Sciatic nerve (tissue), 2 donors: Measurements from ENCODE around the gene MAP4. TPM values are rescaled to one million over a fixed set of nuclear protein-coding genes. Genes with fewer than 3 reads are reported as not detected.

ENCODE experiments used
- ATAC-seq: fragments of 200-7000 bp; cut with Tn5 transposase; one replicate; pipeline ENCODE4 v1.9.1; 2020; ENCODE audit warnings: mild to moderate bottlenecking, moderate library complexity
- DNase-seq: peaks from one replicate; pipeline ENCODE4 v3.0.0-alpha.2; 2020; ENCODE audit warnings: low spot score
- intact Hi-C: fragments of 100-400 bp; cut with DNase I; formaldehyde crosslinking; loops from one replicate; pipeline ENCODE4 v1.14.2; 2022
- total RNA-seq: library from RNA; stranded (reverse); fragmentation: NEBNext Ultra II Directional; extraction: Animal tissue kit (Norgen Biotek cat#: 25700); gene quantifications from one replicate; pipeline ENCODE4 v1.2.1, GENCODE V29; 2021
- donor health status: DM: no; HTN: no; CAD: no.
- donor health status: DM: no; HTN: no; CAD: no.

Gene MAP4
- total RNA-seq, 1 donor from 2014 or later = 442 TPM

GRCh38 chr3:47874913-47875312 lies 141.3 kb downstream of the MAP4 start:
- no peak for DNase-seq
- intact Hi-C loops = no loop called here
- ATAC-seq = no peak

- intact Hi-C loops = no loop called here
- DNase-seq = no peak
Measured at GRCh38 chr3:47874438-47874837, 141.8 kb downstream of the MAP4 start.

GRCh38 chr3:47872916-47873315 lies 143.3 kb downstream of the MAP4 start:
- DNase-seq (no peak), ATAC-seq (no peak)
- intact Hi-C loops = no loop called here

More at GRCh38 chr3:47874438-47874837, 141.8 kb downstream of the MAP4 start:
- no peak for ATAC-seq

GRCh38 chr3:47871389-47871788 lies 144.8 kb downstream of the MAP4 start:
- ATAC-seq (no peak), DNase-seq (no peak)
- intact Hi-C loops = no loop called here

- ATAC-seq (no peak), DNase-seq (no peak)
- intact Hi-C loops = no loop called here
Measured at GRCh38 chr3:47870702-47871260, 145.4 kb downstream of the MAP4 start.

- intact Hi-C loops = no loop called here
- ATAC-seq (no peak), DNase-seq (no peak)
Measured at GRCh38 chr3:47870156-47870555, 146.1 kb downstream of the MAP4 start.

- ATAC-seq = no peak
- intact Hi-C loops = no loop called here
Measured at GRCh38 chr3:47868306-47868705, 147.9 kb downstream of the MAP4 start.

GRCh38 chr3:47867451-47868044 lies 148.7 kb downstream of the MAP4 start:
- no peak for ATAC-seq
- DNase-seq = no peak
- intact Hi-C loops = no loop called here

More at GRCh38 chr3:47868306-47868705, 147.9 kb downstream of the MAP4 start:
- DNase-seq = no peak

GRCh38 chr3:47865192-47865591 lies 151.0 kb downstream of the MAP4 start:
- intact Hi-C loops = no loop called here
- no peak for ATAC-seq
- DNase-seq = no peak

GRCh38 chr3:47863391-47864128 lies 152.7 kb downstream of the MAP4 start:
- intact Hi-C loops = no loop called here
- peak; percentile 34 for DNase-seq
- ATAC-seq = no peak

GRCh38 chr3:47859956-47860605 lies 156.1 kb downstream of the MAP4 start:
- peak; percentile 19 for DNase-seq
- intact Hi-C loops = no loop called here
- no peak for ATAC-seq

- no peak for ATAC-seq
- intact Hi-C loops = no loop called here
- DNase-seq = no peak
Measured at GRCh38 chr3:47857151-47857550, 159.1 kb downstream of the MAP4 start.

- intact Hi-C loops = no loop called here
- ATAC-seq = no peak
- no peak for DNase-seq
Measured at GRCh38 chr3:47856669-47857068, 159.5 kb downstream of the MAP4 start.

GRCh38 chr3:47855461-47856383 lies 160.5 kb downstream of the MAP4 start:
- ATAC-seq = peak; percentile 19
- intact Hi-C loops = no loop called here
- DNase-seq = no peak

- ATAC-seq = no peak
- no peak for DNase-seq
- intact Hi-C loops = no loop called here
Measured at GRCh38 chr3:47854720-47855455, 161.3 kb downstream of the MAP4 start.

- ATAC-seq = no peak
- intact Hi-C loops = no loop called here
- DNase-seq = no peak
Measured at GRCh38 chr3:47854267-47854666, 161.9 kb downstream of the MAP4 start.

- intact Hi-C loops = no loop called here
- ATAC-seq (no peak), DNase-seq (no peak)
Measured at GRCh38 chr3:47852604-47853602, 163.3 kb downstream of the MAP4 start.
